AG04450 (cell line): Measurements from ENCODE around the gene FOLR3. TPM values are rescaled to one million over a fixed set of nuclear protein-coding genes. Genes with fewer than 3 reads are reported as not detected.
"Not testable (repeated sequence)": the region's sequence is repeated elsewhere in the genome, so short reads cannot be mapped to it uniquely, and the experiment has no call there.

Experiments
- CTCF ChIA-PET: fragments of 300-600, 350-600 bp; formaldehyde crosslinking; extraction: SDS; loops from one replicate; lab custom pipeline; 2022; ENCODE audit warnings: antibody characterized with exemption, inconsistent platforms; lab: Charles Lee
- POLR2A ChIA-PET: fragments of 350-600 bp; formaldehyde crosslinking; extraction: SDS; loops from one replicate; lab custom pipeline; 2021; ENCODE audit warnings: antibody characterized with exemption, inconsistent platforms; lab: Yijun Ruan, JAX
- DNase-seq: peaks from one replicate; pipeline ENCODE4 v3.0.0-alpha.2; 2011; ENCODE audit warnings: low read depth, low spot score
- H3K27ac ChIP-seq: one replicate; pipeline ENCODE4 v1.5.1; 2012; ENCODE audit warnings: low read depth, low read length, control low read depth
- H3K27me3 ChIP-seq: one replicate; pipeline ENCODE4 v1.6.0; 2012; ENCODE audit warnings: low read length; ENCODE audit not compliant: control insufficient read depth, insufficient read depth
- H3K4me3 ChIP-seq: 2 replicates; pipeline ENCODE4 v1.5.1; 2011; ENCODE audit warnings: mild to moderate bottlenecking, low read depth, low read length, control low read depth
- H3K9me3 ChIP-seq: 2 replicates; pipeline ENCODE4 v1.5.1; 2012; ENCODE audit warnings: low read length; ENCODE audit not compliant: control insufficient read depth, insufficient read depth
- CTCF ChIP-seq: IDR thresholded peaks from 2 replicates; pipeline ENCODE4 v1.5.1; 2011; ENCODE audit warnings: low read depth, low read length, control low read depth, inconsistent platforms
- polyA plus RNA-seq: library from polyadenylated mRNA; depleted of rRNA; stranded (reverse); fragments of >200 nt; gene quantifications from 2 replicates; pipeline ENCODE4 v1.2.3, GENCODE V29; 2011; rRNA removed

The FOLR3 gene
- polyA plus RNA-seq, 1 experiment: 0.24 TPM

GRCh38 chr11:72179804-72180396 lies 44.4 kb downstream of the FOLR3 start:
- H3K27ac ChIP-seq: no peak overlapping the region
- TF ChIP-seq CTCF: no peak
- CTCF ChIA-PET: interaction anchor here (0.6 to 3.1 kb wide), 4 partner anchors 36 to 155 kb away, joined by 4 to 13 read pairs (median 4); no protein-coding TSS in a partner anchor
- H3K27me3 ChIP-seq: no peaks in the 10 kb centered on the region
- DNase-seq: no peak
- H3K4me3 ChIP-seq: no peak overlapping the region
- POLR2A ChIA-PET: no interaction called here
- H3K9me3 ChIP-seq: no peaks in the 10 kb centered on the region

GRCh38 chr11:72180892-72181552 lies 45.5 kb downstream of the FOLR3 start:
- H3K27me3 ChIP-seq, DNase-seq, H3K9me3 ChIP-seq, H3K4me3 ChIP-seq, H3K27ac ChIP-seq, POLR2A ChIA-PET: not testable (repeated sequence)
- CTCF ChIA-PET: interaction anchor here (0.5 to 4.0 kb wide), 3 partner anchors 37 to 157 kb away, joined by 3 to 87 read pairs (median 13); no protein-coding TSS in a partner anchor

GRCh38 chr11:72181553-72181958 lies 46.0 kb downstream of the FOLR3 start:
- DNase-seq, H3K27ac ChIP-seq, H3K27me3 ChIP-seq, POLR2A ChIA-PET, H3K4me3 ChIP-seq, H3K9me3 ChIP-seq: not testable (repeated sequence)
- peak; percentile 27 for TF ChIP-seq CTCF
- CTCF ChIA-PET: interaction anchor here (0.5 to 4.0 kb wide), 6 partner anchors 24 to 204 kb away, joined by 3 to 87 read pairs (median 8); no protein-coding TSS in a partner anchor

GRCh38 chr11:72188267-72188666 lies 52.7 kb downstream of the FOLR3 start:
- no peak for TF ChIP-seq CTCF
- Histone ChIP-seq H3K4me3 (no peak overlapping the region), H3K9me3 (no peaks in the 10 kb centered on the region), H3K27ac (no peak overlapping the region), H3K27me3 (no peaks in the 10 kb centered on the region)
- ChIA-PET POLR2A (no interaction called here), CTCF (interaction anchor here (0.6 to 1.8 kb wide), 3 partner anchors 9 to 210 kb away, joined by 3 to 8 read pairs (median 3); no protein-coding TSS in a partner anchor)
- DNase-seq: no peak

Other genes with a start within 250 kb of the FOLR3 start
- gene XNDC1N, start 207.1 kb upstream of the FOLR3 start, polyA plus RNA-seq: 3.1 TPM in 2 replicates
- gene RNF121, start 206.7 kb upstream of the FOLR3 start, polyA plus RNA-seq: 47.3 and 47.8 TPM in 2 replicates
- 2.2 and 2.5 TPM in 2 replicates for gene IL18BP, start 136.8 kb upstream of the FOLR3 start, polyA plus RNA-seq
- gene NUMA1, start 55.2 kb upstream of the FOLR3 start, polyA plus RNA-seq: 79.5 and 90.7 TPM in 2 replicates
- gene LRRC51, start 54.9 kb upstream of the FOLR3 start, polyA plus RNA-seq: 7.8 and 8.6 TPM in 2 replicates
- gene LAMTOR1, start 32.4 kb upstream of the FOLR3 start, polyA plus RNA-seq: 89.1 and 120 TPM in 2 replicates
- gene TOMT, start 29.8 kb upstream of the FOLR3 start, polyA plus RNA-seq: not detected in 2 replicates
- 45.7 and 54.5 TPM in 2 replicates for gene ANAPC15, start 23.0 kb upstream of the FOLR3 start, polyA plus RNA-seq
- 0.19 and 0.21 TPM in 2 replicates for gene FOLR1, start 56.4 kb downstream of the FOLR3 start, polyA plus RNA-seq
- gene FOLR2, start 81.1 kb downstream of the FOLR3 start, polyA plus RNA-seq: not detected in 2 replicates
- gene INPPL1, start 89.0 kb downstream of the FOLR3 start, polyA plus RNA-seq: 79.8 and 85.3 TPM in 2 replicates
- not detected in 2 replicates for gene PHOX2A, start 108.5 kb downstream of the FOLR3 start, polyA plus RNA-seq